ENCODE measurements around the gene NEURL2.
"Not testable (repeated sequence)": the region's sequence is repeated elsewhere in the genome, so short reads cannot be mapped to it uniquely, and the experiment has no call there.

NEURL2 gene

DNA sequence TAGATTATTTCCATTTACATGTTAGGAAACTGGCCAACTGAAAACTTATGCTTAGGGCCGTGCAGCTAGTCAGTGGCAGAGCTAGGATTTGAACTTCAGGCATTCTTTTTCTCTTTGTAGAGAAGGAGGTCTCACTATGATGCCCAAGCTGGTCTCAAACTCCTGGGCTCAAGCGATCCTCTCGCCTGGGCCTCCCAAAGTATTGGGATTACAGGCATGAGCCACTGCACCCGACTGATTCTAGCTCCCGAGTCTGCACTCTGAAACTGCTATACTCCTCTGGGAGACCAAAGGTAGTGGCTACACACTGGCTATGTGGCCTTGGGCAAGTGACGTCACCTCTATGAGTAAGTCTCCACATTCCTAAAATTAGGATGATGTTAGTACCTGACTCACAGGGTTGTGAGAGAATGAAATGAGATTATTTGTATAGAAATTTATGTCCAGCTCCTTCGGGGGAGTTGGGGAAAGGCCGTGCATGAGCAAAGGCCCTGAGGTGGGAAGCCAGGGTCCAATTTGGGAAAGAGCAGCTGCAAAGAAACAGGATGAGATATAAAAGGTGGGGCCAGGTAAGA lies 14.6 kb upstream of the NEURL2 start:
- no peak overlapping the region for H4K12ac ChIP-seq (ENCODE audit: low read depth, low read length)
- no peak overlapping the region for H3K4me2 ChIP-seq (ENCODE audit: low read length)
- H3K18ac ChIP-seq (ENCODE audit: low read length): no peak overlapping the region
- no peak overlapping the region for H2BK5ac ChIP-seq (ENCODE audit: low read depth, low read length, poor library complexity)
- no peak overlapping the region for H2AK5ac ChIP-seq (ENCODE audit: low read length)
- no peak overlapping the region for H2BK120ac ChIP-seq (ENCODE audit: insufficient read depth, low read length, poor library complexity)
- peaks cover 0 to 5% of the 10 kb centered on the region in 2 experiments for H3K4me1 ChIP-seq (ENCODE audit: control insufficient read depth in 1 of 2, insufficient read depth in 2 of 2, low read length in 2 of 2)
- H3K23ac ChIP-seq (ENCODE audit: low read length): no peak overlapping the region
- no peak overlapping the region for H4K8ac ChIP-seq (ENCODE audit: low read depth, low read length)
- H3K9ac ChIP-seq (ENCODE audit: low read length): no peak overlapping the region
- no peaks in the 10 kb centered on the region for H3K79me2 ChIP-seq (ENCODE audit: control insufficient read depth, insufficient read depth, low read length, poor library complexity)
- no peaks in the 10 kb centered on the region for H3K27me3 ChIP-seq (ENCODE audit: insufficient read depth, low read length)
- no peaks in the 10 kb centered on the region for H3K79me1 ChIP-seq (ENCODE audit: low read length)
- H2AFZ ChIP-seq (ENCODE audit: insufficient read depth, low read length, poor library complexity): no peak overlapping the region
- H3K4ac ChIP-seq (ENCODE audit: low read depth, low read length): no peak overlapping the region
- H3K27ac ChIP-seq (ENCODE audit: low read depth, low read length): no peak overlapping the region
- H2BK12ac ChIP-seq (ENCODE audit: low read length): no peak overlapping the region
- no peak overlapping the region for H3K14ac ChIP-seq (ENCODE audit: low read length)
- DNase-seq: peak; percentile 91 to 98
- no peak overlapping the region for H4K91ac ChIP-seq (ENCODE audit: low read depth, low read length)
- H3K4me3 ChIP-seq (ENCODE audit: low read depth, low read length): no peak overlapping the region
- peaks cover 10 to 15% of the 10 kb centered on the region in 2 experiments for H3K36me3 ChIP-seq (ENCODE audit: control insufficient read depth in 1 of 2, insufficient read depth in 2 of 2, low read length in 2 of 2)
- H3K9me3 ChIP-seq (ENCODE audit: insufficient read depth, low read depth, low read length): no peaks in the 10 kb centered on the region
- WGBS (ENCODE audit: extremely low coverage, insufficient coverage, insufficient read length): no CpG with 5 or more reads among the region's 8 CpGs

DNA sequence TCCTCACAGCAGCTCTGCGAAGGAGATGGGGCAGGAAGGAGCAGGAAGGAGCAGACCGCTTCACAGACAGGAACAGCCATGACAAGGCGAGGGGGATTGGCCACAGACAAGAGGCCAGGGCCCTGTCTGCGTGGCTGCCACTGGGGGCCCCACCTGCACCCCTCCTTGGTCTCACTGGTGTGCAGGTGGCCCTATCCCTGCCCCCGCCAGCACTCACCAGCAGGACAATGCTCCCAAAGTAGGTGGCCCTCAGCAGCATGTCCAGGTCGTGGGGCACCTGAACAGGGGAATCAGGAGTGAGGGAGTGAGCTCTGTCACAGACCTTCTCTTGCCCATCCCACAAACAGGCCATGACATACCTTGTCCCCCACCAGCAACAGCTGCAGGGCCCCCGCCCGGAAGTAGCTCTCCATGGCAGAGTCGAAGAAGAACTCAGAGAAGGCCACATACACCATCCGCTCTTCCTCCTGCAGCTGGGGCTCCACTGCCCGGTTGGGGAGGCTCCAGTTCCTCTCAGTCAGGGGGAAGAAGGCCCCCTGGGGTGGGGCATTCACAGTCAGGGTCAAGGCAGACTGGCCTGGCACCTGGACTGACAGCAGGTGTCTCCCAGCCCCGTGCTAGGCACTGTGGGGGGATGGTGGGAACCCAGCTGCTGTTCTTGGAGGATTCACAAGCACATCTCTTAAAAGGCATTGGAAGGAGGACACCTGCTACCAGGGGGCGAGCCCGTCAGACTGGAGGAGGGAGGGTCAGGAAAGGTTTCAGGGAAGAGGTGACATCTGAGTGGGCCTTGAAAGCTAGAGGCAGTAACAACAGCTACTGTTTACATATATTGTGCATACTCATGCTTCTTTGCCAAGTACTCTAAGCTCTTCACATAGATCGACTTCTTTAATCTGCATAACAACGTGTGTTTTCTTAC lies 13.8 kb upstream of the NEURL2 start:
- Histone ChIP-seq H4K8ac (ENCODE audit: low read depth, low read length) (no peak overlapping the region), H2AFZ (ENCODE audit: insufficient read depth, low read length, poor library complexity) (no peak overlapping the region), H3K18ac (ENCODE audit: low read length) (no peak overlapping the region), H2AK5ac (ENCODE audit: low read length) (no peak overlapping the region), H3K27me3 (ENCODE audit: insufficient read depth, low read length) (no peaks in the 10 kb centered on the region), H2BK5ac (ENCODE audit: low read depth, low read length, poor library complexity) (no peak overlapping the region), H4K91ac (ENCODE audit: low read depth, low read length) (no peak overlapping the region), H2BK12ac (ENCODE audit: low read length) (no peak overlapping the region), H3K9me3 (ENCODE audit: insufficient read depth, low read depth, low read length) (no peaks in the 10 kb centered on the region), H3K27ac (ENCODE audit: low read depth, low read length) (no peak overlapping the region), H4K12ac (ENCODE audit: low read depth, low read length) (no peak overlapping the region), H3K23ac (ENCODE audit: low read length) (no peak overlapping the region), H3K4ac (ENCODE audit: low read depth, low read length) (no peak overlapping the region), H3K4me3 (ENCODE audit: low read depth, low read length) (no peak overlapping the region), H3K9ac (ENCODE audit: low read length) (no peak overlapping the region), H3K36me3 (ENCODE audit: control insufficient read depth in 1 of 2, insufficient read depth in 2 of 2, low read length in 2 of 2) (peaks cover 12 to 15% of the 10 kb centered on the region in 2 experiments), H3K14ac (ENCODE audit: low read length) (no peak overlapping the region), H3K79me1 (ENCODE audit: low read length) (no peaks in the 10 kb centered on the region), H3K4me2 (ENCODE audit: low read length) (no peak overlapping the region), H2BK120ac (ENCODE audit: insufficient read depth, low read length, poor library complexity) (no peak overlapping the region), H3K4me1 (ENCODE audit: control insufficient read depth in 1 of 2, insufficient read depth in 2 of 2, low read length in 2 of 2) (peaks cover 0 to 5% of the 10 kb centered on the region in 2 experiments), H3K79me2 (ENCODE audit: control insufficient read depth, insufficient read depth, low read length, poor library complexity) (no peaks in the 10 kb centered on the region)
- no peak for DNase-seq
- WGBS (ENCODE audit: extremely low coverage, insufficient coverage, insufficient read length): no CpG with 5 or more reads among the region's 16 CpGs

DNA sequence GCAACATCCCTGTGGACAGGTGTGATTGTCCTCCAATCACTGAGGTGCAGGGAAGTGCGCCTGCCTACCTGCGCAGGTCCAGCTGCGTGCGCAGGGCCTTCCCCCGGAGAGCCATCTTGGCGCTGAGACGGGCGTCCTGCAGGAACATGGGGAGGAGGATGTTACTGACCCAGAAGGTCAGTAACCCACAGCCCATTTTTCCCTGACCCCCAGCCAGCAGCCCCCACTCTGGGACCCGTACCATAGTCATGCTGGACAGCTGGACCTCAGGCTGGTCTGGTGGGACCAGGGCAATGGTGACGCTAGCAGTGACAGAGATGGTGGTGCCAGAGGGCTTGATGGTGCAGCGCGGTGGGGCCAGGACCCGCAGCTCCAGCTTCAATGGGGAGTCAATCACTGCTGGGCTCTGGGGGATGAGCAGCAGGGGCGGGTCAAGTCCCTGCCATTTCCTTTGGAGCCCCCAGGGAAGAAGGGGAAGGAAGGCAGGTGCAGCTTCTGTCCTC lies 11.2 kb upstream of the NEURL2 start:
- Histone ChIP-seq H4K8ac (ENCODE audit: low read depth, low read length) (no peak overlapping the region), H3K4ac (ENCODE audit: low read depth, low read length) (no peak overlapping the region), H3K27ac (ENCODE audit: low read depth, low read length) (no peak overlapping the region), H3K18ac (ENCODE audit: low read length) (no peak overlapping the region), H3K9ac (ENCODE audit: low read length) (no peak overlapping the region), H3K4me2 (ENCODE audit: low read length) (no peak overlapping the region), H3K4me3 (ENCODE audit: low read depth, low read length) (no peak overlapping the region), H2AK5ac (ENCODE audit: low read length) (no peak overlapping the region), H4K91ac (ENCODE audit: low read depth, low read length) (no peak overlapping the region), H3K79me1 (ENCODE audit: low read length) (no peaks in the 10 kb centered on the region), H2AFZ (ENCODE audit: insufficient read depth, low read length, poor library complexity) (no peak overlapping the region), H3K79me2 (ENCODE audit: control insufficient read depth, insufficient read depth, low read length, poor library complexity) (no peaks in the 10 kb centered on the region), H3K14ac (ENCODE audit: low read length) (no peak overlapping the region), H2BK5ac (ENCODE audit: low read depth, low read length, poor library complexity) (no peak overlapping the region), H3K36me3 (ENCODE audit: control insufficient read depth in 1 of 2, insufficient read depth in 2 of 2, low read length in 2 of 2) (peaks cover 29 to 30% of the 10 kb centered on the region in 2 experiments), H4K12ac (ENCODE audit: low read depth, low read length) (no peak overlapping the region), H3K23ac (ENCODE audit: low read length) (no peak overlapping the region), H2BK120ac (ENCODE audit: insufficient read depth, low read length, poor library complexity) (no peak overlapping the region), H3K27me3 (ENCODE audit: insufficient read depth, low read length) (no peaks in the 10 kb centered on the region), H3K9me3 (ENCODE audit: insufficient read depth, low read depth, low read length) (peaks cover 2% of the 10 kb centered on the region), H3K4me1 (ENCODE audit: control insufficient read depth in 1 of 2, insufficient read depth in 2 of 2, low read length in 2 of 2) (peaks cover 0 to 5% of the 10 kb centered on the region in 2 experiments), H2BK12ac (ENCODE audit: low read length) (no peak overlapping the region)
- WGBS (ENCODE audit: extremely low coverage, insufficient coverage, insufficient read length): no CpG with 5 or more reads among the region's 14 CpGs
- peak in 1 of 2 donors; percentile 19 for DNase-seq

DNA sequence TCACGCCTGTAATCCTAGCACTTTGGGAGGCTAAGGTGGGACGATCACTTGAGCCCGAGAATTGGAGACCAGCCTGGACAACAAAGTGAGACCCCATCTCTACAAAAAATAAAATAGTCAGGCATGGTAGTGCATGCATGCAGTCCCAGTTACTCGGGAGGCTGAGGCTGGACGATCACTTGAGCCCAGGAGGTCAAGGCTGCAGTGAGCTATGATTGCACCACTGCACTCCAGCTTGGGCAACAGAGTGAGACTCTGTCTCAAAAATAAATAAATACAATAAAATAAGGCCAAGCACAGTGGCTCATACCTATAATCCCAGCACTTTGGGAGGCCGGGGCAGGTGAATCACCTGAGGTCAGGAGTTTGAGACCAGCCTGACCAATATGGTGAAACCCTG lies 10.3 kb upstream of the NEURL2 start:
- H3K27me3 ChIP-seq (ENCODE audit: insufficient read depth, low read length); H3K18ac ChIP-seq (ENCODE audit: low read length); H4K8ac ChIP-seq (ENCODE audit: low read depth, low read length); H2BK12ac ChIP-seq (ENCODE audit: low read length); H3K79me1 ChIP-seq (ENCODE audit: low read length); H2BK5ac ChIP-seq (ENCODE audit: low read depth, low read length, poor library complexity); H4K12ac ChIP-seq (ENCODE audit: low read depth, low read length); H4K91ac ChIP-seq (ENCODE audit: low read depth, low read length); H3K14ac ChIP-seq (ENCODE audit: low read length); DNase-seq; H3K79me2 ChIP-seq (ENCODE audit: control insufficient read depth, insufficient read depth, low read length, poor library complexity); H3K9me3 ChIP-seq (ENCODE audit: insufficient read depth, low read depth, low read length); H3K4me2 ChIP-seq (ENCODE audit: low read length); H3K4me1 ChIP-seq (ENCODE audit: control insufficient read depth in 1 of 2, insufficient read depth in 2 of 2, low read length in 2 of 2); H2AFZ ChIP-seq (ENCODE audit: insufficient read depth, low read length, poor library complexity); H3K23ac ChIP-seq (ENCODE audit: low read length); H2BK120ac ChIP-seq (ENCODE audit: insufficient read depth, low read length, poor library complexity); H3K9ac ChIP-seq (ENCODE audit: low read length); H3K4ac ChIP-seq (ENCODE audit: low read depth, low read length); H2AK5ac ChIP-seq (ENCODE audit: low read length); H3K27ac ChIP-seq (ENCODE audit: low read depth, low read length); H3K4me3 ChIP-seq (ENCODE audit: low read depth, low read length): not testable (repeated sequence)
- peaks cover 35 to 36% of the 10 kb centered on the region in 2 experiments for H3K36me3 ChIP-seq (ENCODE audit: control insufficient read depth in 1 of 2, insufficient read depth in 2 of 2, low read length in 2 of 2)
- no CpG with 5 or more reads among the region's 6 CpGs for WGBS (ENCODE audit: extremely low coverage, insufficient coverage, insufficient read length)

Data from trophoblast cell (in vitro differentiated cells and primary cell).